Gastroesophageal sphincter (tissue), 3 donors: ENCODE measurements around the gene FAM83C.
A peak's percentile ranks its signal among the peaks of the same experiment; 100 is the strongest.

Experiments used
- EP300 ChIP-seq: sonication (generic); formaldehyde crosslinking; IDR thresholded peaks from one replicate; pipeline ENCODE4 v1.6.1; 2017; ENCODE audit warnings: antibody characterized with exemption, mild to moderate bottlenecking
- POLR2A ChIP-seq, 2 donors: fragments of 450-650 bp; IDR thresholded peaks; one replicate each; pipeline ENCODE4 v1.6.1; 2017; ENCODE audit warnings: antibody characterized with exemption in 2 of 2, mild to moderate bottlenecking in 2 of 2, moderate library complexity in 1 of 2
- POLR2AphosphoS5 ChIP-seq: sonication (generic); formaldehyde crosslinking; IDR thresholded peaks from one replicate; pipeline ENCODE4 v1.6.1; 2017; ENCODE audit warnings: antibody characterized with exemption
- TF ChIP-seq, protein P1 (sequence below), 4 experiments: fragments of 200-600 bp in 2 of 4; fragments of 450-650 bp in 2 of 4; sonication (generic) in 1 of 4; IDR thresholded peaks; one replicate each; pipeline ENCODE4 v1.5.1; 2017 to 2019; ENCODE audit warnings: antibody characterized with exemption in 4 of 4, mild to moderate bottlenecking in 2 of 4, moderate library complexity in 2 of 4

DNA sequence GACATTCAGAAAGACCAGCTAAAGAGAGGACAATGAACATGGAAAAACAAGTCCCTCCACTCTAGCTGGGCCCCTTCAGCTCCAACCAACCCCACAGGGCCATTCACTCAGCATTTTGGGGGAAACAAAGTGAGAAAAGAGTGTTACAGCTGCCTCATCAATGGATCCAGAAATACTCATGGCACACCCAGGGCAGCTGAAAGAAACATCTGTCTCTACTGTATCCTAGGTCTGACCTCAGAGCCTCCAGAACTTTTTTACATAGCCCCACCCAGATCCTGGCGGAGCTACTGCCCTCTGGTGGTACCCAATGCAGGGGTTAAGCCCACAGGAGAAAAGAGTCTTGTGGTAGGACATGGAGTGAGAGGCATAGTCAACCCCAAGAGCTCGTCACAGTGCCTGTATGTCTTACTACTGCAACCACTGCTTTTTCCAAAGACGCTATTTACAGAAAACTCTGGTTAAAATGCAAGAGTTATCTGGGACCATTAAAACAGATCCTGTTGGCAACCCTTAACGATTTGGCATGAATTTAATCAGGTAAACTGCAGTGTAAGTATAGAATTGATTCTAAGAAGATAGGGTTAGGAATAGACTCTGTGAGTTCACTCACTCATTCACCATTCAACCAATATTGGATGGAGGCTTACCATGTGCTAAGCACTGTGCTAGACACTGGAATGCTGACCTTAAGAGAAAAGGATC is 37.4 kb upstream of the FAM83C start:
- TF ChIP-seq, protein P1, sequence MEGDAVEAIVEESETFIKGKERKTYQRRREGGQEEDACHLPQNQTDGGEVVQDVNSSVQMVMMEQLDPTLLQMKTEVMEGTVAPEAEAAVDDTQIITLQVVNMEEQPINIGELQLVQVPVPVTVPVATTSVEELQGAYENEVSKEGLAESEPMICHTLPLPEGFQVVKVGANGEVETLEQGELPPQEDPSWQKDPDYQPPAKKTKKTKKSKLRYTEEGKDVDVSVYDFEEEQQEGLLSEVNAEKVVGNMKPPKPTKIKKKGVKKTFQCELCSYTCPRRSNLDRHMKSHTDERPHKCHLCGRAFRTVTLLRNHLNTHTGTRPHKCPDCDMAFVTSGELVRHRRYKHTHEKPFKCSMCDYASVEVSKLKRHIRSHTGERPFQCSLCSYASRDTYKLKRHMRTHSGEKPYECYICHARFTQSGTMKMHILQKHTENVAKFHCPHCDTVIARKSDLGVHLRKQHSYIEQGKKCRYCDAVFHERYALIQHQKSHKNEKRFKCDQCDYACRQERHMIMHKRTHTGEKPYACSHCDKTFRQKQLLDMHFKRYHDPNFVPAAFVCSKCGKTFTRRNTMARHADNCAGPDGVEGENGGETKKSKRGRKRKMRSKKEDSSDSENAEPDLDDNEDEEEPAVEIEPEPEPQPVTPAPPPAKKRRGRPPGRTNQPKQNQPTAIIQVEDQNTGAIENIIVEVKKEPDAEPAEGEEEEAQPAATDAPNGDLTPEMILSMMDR (IDR thresholded peaks at IDR 0.05) = peak in 1 of 4 experiments; percentile 37
- TF ChIP-seq POLR2A (IDR thresholded peaks at IDR 0.05) = no peak
- TF ChIP-seq POLR2AphosphoS5 = no peak
- no peak for TF ChIP-seq EP300
